HG03039 (cell line): ENCODE results near the gene ING3.
"Not testable (repeated sequence)": the region's sequence is repeated elsewhere in the genome, so short reads cannot be mapped to it uniquely, and the experiment has no call there.

Experiments used
- ATAC-seq: cut with Tn5 transposase; IDR thresholded peaks from one replicate; pipeline ENCODE4 v1.9.1; 2021; ENCODE audit warnings: mild to moderate bottlenecking, moderate library complexity; ENCODE audit not compliant: unreplicated experiment

The ING3 gene

GRCh38 chr7:121000081-121000983, 49.8 kb downstream of the ING3 start:
- no peak for ATAC-seq

- no peak for ATAC-seq
These were observed 50.8 kb downstream of the ING3 start for GRCh38 chr7:121001234-121001906.

- ATAC-seq: no peak
These were observed 51.6 kb downstream of the ING3 start for GRCh38 chr7:121002048-121002756.

GRCh38 chr7:121002757-121003200, 52.2 kb downstream of the ING3 start:
- ATAC-seq: no peak

- ATAC-seq: no peak
These were observed 53.6 kb downstream of the ING3 start for GRCh38 chr7:121003986-121004685.

- ATAC-seq: not testable (repeated sequence)
These were observed 54.5 kb downstream of the ING3 start for GRCh38 chr7:121005058-121005457.

- no peak for ATAC-seq
These were observed 55.5 kb downstream of the ING3 start for GRCh38 chr7:121005996-121006584.

GRCh38 chr7:121006711-121007315, 56.2 kb downstream of the ING3 start:
- no peak for ATAC-seq

- ATAC-seq: no peak
These were observed 58.2 kb downstream of the ING3 start for GRCh38 chr7:121008816-121009215.

- ATAC-seq: no peak
These were observed 60.8 kb downstream of the ING3 start for GRCh38 chr7:121011401-121011800.

- ATAC-seq: no peak
These were observed 61.7 kb downstream of the ING3 start for GRCh38 chr7:121012170-121012874.

GRCh38 chr7:121012919-121013318, 62.3 kb downstream of the ING3 start:
- no peak for ATAC-seq

- no peak for ATAC-seq
These were observed 65.0 kb downstream of the ING3 start for GRCh38 chr7:121015560-121015959.

- no peak for ATAC-seq
These were observed 66.4 kb downstream of the ING3 start for GRCh38 chr7:121016966-121017365.

- ATAC-seq: no peak
These were observed 67.0 kb downstream of the ING3 start for GRCh38 chr7:121017586-121017985.

- ATAC-seq: no peak
These were observed 68.4 kb downstream of the ING3 start for GRCh38 chr7:121019018-121019417.

GRCh38 chr7:121020249-121020988, 69.8 kb downstream of the ING3 start:
- no peak for ATAC-seq
